HG03045 (cell line): ENCODE measurements around the gene WNT9A.

Experiments
- ATAC-seq: cut with Tn5 transposase; IDR thresholded peaks from one replicate; pipeline ENCODE4 v1.9.1; 2021; ENCODE audit warnings: mild to moderate bottlenecking, moderate library complexity; ENCODE audit not compliant: unreplicated experiment

WNT9A gene

DNA sequence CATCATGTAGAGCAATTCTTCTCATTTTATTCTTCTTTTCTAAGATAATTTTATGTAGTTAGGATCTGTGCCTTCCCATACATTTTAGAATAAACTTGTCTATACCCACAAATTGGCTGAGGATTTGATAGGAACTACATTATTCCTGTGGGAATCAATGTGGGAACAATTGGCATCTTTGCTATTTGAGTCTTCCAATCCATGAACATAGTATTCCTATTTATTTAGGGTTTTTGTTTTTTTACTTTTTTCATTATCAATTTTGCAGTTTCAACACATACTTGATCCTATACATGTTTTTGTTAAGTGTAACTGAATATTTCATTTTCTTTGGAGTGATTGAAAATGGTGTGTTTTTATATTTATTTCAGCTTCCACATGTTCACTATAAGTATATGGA lies 8.1 kb upstream of the WNT9A start:
- no peak for ATAC-seq

DNA sequence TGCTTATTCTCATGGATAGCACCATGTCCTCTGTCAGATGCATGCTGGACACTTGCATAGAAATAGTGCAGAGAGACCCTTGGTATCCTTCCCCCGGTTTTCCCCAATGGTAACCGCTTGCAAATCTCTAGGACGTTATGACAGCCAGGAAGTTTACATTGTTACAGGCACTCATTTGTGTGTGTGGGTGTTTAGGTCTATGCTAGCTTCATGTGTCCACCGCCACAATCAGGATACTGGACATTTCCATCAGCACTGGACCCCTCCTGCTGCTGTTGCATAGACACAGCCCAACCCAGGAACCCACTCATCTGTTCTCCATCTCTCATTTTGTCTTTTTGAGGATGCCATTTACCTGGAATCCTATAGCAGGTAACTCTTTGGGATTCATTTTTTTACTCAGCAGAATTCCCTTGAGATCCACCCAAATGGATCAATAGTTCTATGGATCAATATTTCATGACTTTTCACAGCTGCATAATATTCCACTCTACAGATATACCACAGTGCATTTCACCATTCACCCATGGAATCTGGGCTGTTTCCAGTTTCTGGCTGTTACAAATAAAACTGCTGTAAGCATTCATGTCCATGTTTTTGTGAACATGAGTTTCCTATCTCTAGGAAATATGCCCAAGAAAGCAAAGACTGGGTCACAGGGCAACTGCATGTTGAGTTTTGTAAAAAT lies 6.6 kb upstream of the WNT9A start:
- no peak for ATAC-seq

DNA sequence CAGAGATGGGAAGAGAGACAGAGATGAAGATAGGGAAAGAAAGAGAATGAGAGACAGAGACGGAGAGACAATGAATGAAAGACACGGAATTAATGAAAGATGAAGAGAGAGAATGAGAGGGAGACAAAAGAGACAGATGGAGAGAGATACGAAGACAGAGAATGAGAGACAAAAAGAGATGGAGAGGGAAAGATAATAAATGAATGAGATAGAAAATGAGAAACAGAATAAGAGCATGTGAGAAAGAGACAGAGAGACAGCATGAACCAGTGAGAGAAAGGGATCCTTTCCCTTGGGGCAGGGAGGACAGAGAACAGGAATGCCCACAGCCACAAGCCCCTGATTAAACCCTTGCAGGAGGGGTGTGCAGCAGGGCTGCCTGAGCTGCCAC lies 5.3 kb upstream of the WNT9A start:
- ATAC-seq: no peak

DNA sequence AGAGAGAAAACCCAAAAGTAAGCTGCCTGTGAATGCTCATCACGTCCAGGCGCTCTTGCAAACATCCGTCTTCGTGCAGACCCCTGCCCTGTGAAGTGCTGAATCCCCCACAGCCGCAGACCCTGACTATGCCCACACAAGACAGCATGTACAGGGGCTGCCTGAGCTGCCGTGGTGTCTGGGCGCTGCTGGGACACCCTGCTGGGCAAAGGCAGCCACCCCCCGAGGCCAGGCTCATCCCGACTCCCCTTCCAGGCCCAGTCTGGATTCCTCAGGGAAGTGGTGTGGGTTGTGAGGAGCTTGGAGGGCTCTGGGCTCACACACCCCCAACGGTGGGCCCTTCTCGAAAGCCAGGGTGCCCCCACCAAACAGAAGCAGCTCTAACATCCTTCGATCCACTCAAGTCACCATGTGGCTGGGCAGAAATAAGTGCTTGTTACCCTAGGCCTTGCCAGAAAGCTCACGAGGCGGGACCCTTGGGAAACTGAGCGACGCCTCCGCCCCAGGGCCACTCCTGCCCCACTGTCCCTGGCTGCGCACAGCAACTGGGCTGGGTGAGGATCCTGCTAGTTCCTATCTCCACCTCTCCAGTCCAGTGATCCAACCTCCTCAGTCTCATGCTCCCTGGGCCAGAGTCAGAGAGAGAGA lies 4.8 kb upstream of the WNT9A start:
- ATAC-seq: no peak

DNA sequence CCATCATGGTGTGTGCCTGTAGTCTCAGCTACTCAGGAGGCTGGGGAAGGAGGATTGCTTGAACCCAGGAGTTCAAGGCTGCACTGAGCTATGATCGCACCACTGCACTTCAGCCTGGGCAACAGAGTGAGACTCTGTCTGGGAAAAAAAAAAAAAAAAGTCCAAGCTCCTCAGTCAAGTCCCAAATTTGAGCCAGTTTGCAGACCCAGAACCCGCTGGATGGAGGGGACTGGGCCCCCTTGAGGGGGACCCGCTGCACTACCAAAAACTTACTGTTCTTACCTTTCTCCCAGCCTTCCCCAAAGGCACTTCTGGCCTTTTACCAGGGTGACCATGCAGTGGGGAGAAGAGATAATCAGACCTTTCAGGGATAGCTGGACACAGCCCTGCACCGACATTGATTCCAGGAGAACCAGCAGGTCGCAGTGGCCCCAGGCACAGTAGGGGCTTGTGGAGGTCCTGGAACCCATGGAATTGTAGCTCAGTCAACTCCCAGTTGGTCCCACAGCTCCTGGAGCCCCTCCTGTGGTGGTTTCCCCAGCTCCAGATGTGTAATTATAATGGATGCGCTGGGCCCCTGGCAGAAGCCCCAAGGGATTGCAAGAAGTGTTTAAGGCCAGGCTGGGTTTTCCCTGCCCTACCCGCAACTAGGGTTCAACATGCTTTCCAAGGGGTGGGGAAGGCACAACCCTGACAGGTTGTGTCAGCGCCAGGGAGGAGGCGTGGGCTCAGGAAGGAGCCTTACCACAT lies 4.1 kb upstream of the WNT9A start:
- no peak for ATAC-seq

DNA sequence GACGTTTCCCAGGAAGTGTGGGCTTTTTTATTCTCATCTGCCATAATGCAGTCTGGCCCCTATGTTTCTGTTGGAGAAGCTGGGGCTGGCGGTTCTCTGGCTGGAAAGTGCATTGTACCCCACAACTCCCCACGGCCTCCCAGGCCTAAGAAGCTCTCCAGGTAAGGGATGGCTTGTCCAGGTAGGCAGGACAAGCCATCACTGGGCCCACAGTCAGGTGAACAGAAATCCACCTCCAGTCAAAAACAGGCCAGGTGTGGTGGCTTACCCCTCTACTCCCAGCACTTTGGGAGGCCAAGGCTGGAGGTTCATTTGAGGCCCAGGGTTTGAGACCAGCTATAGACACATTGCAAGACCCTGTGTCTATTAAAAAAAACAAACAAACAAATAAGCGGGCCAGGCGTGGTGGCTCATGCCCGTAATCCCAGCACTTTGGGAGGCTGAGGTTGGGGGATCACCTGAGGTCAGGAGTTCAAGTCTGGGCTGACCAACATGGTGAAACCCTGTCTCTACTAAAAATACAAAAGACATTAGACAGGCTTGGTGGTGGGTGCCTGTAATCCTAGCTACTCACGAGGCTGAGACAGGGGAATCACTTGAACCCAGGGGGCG lies 3.1 kb upstream of the WNT9A start:
- ATAC-seq: no peak

DNA sequence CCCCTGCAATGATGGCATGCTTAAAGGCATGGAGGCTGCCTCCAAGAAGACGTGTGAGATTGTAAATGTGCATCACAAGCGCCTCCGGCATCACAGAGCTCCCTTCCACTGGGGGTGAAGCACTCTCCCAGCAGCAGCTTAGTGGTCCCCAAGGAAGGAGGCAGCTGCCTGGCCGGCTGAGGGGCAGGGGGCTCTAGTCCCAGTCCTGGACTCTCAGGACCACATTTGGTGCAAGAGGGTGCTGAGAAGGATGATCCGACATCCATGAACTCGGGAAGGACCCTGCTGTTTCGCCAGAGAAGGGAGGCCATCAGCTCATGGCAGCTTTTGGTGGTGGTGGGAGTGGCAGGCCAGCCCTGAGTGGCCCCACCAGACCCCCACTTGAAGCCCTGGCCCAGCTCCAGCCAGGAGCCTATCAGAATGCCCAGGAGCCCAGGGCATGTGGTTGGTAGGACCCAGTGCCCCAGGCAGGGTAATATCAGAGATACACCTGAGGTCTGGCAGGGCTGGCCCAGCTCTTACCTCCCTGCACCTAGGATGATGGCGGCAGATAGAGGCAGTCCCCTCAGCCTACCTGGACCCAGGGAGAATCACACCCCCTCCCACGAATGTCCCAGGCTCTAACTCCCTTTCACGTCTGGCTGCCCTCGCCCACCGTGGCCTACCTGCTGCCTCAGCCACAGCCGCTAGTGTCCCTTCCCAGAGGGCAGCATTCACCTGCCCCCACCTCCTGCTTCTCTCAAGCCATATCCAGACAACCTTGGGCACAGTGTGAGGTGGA lies 2.4 kb upstream of the WNT9A start:
- ATAC-seq: no peak

DNA sequence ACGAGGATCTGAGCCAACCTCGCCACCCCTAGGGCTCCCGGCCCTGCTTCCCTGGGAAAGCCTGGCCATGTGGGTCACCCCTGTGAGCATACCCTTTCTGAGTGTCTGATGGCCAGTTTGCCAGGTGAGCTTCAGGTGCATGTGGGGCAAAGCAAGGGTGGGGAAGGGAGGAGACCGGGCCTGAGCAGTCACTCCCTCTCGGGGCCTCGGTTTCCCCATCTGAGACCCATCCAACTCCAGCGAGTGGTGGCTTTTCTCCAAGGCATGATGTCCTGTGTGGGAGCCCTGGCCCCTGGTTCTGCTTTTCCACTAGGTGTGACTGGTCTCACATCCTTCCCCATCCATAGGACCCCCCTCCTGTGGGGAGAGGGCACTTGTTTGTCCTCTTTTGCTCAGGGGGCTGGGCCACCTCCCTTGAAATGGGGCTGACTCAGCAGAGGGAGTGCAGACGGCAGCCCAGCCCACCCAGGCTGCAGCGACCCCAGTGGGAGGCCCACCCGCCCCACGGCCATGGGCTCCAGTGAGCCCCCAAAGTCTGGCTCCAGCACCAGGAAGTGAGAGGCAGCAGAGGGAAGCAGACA lies 1.7 kb upstream of the WNT9A start:
- ATAC-seq: no peak

DNA sequence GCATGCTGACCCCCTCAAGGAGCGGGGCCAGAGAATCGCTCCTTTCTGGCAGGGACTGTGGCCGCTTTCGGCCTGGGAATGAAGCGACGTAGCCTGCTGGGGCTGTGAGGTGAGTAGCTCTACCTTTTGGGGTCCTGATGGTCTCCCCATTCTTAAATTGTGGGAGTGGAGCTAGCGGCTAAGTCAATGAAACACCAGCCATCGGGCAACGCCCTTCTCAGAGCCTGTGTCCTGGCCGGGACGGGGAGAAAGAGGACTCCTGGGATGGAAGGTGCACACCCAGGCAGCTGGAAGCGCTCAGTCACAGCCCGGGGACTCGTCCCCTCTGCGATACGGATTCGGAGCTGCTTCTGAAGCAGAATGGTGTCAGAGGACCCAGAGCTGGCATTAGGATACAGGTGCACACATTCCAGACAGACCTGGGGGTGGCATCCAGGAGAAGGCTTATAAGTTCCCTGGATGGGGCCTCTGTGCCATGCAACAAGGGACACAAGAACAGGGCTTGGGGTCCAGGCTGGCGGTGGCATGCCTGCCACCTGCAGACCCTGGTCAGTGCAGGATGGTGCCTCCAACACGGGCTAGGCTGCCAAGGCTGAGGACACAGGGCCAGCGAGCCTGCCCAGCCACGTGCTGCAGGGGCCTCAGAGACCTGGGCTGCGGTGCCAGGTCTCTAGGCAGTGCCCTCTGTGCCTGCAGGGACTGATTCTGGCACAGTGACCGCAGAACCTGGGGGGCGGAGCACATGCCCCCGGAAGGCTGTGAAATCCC lies 945 bp upstream of the WNT9A start:
- no peak for ATAC-seq

DNA sequence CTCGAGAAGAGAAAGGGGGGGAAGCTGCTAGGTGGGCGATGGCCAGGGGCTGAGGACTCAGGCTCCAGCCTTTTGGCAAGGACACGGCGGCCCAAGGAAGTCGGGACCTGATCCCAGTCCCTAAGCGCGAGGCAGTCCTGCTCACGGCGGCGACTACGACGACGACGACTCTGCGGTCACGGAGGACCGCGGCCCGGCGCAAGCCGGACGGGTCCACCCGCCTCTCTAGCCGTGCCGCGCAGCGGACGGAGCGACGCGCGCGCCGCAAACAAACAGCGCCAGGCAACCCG lies 401 bp downstream of the WNT9A start:
- ATAC-seq: no peak

DNA sequence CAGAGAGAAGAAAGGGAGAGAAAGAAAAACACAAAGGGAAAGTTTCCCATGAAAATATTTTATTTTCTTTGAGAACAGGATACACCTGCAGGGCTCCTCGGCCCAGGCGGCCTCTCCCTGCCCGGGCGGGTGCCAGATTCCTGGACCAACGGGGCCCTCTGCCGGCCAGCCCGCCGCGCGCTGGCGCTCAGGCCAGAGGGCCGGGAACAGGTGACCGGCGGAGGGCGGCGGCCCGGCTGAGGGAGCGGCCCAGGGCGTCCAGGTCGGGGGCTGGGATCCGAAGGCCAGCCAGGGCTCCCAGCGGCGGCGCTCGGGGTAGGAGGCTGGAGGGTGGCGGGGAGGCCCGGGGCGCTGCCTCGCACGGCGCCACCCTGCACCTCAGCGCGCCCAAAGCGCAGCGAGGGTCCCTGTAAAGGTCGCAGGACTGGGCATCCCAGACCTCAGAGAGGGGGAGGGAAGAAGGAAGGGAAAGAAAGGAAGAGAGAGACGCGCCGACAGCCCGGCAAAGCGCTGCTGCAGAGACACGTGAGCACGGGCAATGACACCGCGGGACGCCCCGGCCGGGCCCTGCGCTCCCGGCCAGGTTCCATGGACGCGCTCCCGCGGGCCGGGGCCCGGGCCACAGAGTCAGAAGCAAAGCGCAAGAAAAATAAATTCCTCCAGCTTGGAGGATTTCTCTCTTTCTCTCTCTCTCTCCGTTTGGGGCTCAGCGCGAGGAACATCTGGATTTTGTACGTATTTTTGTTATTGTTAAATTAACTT lies 927 bp downstream of the WNT9A start:
- no peak for ATAC-seq

DNA sequence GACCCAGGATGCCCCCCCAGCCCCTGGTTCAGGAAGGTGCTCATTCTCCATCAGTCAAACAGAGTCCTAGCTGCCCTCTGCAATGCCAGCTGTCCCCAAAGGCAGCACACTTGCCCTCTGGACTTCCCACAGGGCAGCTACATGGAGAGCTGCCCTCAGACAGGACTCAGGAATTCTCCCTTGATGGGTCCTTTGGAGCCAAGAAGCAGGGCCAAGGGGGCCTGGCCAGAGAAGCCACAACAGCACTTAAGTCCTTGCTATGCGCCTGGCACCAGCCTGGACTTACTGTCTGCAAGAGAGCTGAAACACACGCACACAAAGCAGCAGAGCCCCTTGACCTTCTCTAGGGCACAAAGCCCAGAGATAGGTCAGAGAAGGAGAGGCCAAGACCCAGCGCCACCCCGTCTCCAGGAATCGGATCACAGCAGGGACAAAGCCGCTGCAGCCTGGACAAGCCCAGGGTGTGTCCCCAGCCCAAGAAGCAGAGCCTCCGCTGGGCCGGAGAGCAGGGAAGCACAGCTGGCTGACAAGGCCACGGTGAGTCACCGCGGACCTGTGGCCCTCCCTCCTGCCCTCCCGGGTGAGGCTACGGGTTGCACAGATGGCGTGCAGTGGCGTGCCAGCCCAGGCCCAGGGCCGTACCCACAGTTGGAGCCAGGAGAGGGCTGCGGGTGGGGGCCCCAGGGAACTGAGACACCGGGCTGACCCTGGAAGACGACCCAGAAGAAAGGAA lies 1.7 kb downstream of the WNT9A start:
- ATAC-seq: no peak

DNA sequence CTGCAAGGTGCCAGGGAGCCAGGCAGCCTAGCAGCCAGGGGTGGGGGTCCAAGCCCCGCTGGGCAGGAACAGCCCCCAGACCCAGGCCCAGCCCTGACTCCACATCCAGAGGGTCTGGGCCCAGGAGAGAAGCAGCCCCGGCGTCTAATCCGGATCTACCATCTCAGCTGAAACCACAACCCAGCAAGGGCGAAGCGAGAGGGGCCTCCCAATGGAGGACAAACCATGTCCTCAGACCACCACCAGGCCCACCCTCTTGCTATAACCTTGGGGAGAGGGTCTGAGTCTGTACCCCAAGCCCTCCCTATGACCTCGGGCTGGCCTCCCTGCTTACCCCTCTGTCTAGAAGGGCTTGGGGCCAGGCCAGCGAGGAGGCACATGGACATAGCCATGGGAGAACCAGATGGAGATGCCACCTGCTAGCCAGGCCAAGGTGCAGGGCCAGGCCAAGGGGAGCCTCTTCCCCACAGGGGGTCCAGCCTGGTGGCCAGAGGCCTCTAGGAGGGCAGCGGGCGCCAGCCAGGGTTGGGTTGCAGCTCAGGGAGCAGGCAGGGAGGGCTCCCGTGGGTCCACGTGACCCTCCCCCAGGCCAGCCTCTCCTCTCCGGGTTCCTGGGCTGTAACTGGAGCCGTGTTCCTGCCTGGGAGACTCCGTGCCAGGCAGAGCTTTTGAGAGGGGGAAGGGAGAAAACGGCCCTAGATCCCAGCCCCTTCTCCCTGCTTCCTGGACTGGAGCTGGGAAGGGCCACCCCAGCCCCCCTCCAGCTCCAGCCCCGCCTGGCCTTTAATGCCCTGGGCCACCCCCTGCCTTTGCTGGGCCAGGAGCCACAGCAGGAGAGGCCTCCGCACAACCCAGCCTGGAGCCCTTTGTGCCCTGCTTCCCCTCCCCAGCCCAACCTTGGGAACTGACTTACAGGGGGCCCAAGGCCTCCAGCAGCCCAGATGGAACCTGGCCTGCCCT lies 2.5 kb downstream of the WNT9A start:
- ATAC-seq: no peak

DNA sequence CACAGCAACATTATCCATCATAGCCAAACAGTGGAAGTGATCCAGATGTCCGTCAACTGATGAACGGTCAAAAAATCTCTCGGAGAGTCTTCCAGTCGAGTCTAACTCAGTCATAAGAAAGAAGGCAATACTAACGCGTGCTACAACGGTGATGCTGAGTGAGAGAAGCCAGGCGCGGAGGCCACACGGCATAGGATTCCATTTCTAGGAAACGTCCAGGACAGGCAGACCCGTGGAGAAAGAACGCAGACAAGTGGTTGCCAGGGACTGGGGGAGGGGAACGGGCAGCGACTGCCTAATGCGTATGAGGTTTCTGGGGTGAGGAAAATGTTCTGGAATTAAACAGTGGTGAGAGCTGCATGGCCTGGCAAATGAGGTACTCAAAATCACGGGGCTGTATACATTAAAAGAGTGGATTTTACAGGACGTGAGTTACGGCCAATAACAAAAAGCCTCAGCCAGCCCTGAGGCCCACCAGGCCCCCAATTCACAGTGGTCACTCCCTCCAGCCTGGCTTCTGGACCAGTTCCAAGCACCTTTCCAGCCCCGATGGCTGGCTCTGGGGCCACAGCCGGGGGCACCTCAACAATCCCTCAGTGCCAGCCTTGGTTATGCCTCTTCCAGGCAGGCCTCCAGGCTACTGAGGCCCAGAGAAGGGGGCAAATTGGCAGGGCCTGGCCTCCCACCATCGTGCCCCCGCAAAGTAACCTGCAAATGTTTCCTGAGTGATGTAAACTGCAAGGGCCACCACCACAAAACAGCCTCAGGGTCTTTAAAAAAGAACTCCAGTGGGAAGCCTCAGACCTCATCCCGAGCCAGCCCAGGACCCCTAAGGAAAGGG lies 3.4 kb downstream of the WNT9A start:
- ATAC-seq: no peak

DNA sequence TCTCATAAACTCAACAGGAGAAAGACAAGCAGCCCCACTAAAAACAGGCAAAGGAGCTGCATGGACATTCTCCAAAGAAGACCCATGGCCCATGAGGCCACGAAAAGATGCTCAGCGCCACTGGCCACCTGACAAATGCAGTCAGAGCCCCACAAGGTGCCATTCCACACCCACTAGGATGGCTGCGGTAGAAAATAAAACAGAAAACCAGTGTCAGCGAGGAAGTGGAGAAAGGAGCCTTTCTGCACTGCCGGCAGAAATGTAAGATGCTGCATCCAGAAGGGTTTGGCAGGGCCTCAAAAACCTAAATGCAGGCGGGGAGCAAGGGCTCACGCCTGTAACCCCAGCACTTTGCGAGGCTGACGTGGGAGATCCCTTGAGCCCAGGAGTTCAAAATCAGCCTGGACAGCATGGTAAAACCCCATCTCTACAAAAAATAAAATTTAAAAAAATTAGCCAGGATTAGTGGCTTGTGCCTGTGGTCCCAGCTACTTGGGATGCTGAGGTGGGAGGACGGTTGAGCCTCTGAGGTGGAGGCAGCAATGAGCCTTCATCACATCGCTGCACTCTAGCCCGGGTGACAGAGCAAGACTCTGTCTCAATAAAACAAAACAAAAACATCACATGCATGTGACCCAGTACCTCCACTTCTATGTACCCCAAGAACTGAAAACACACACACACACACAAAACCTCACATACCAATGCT lies 4.2 kb downstream of the WNT9A start:
- no peak for ATAC-seq

DNA sequence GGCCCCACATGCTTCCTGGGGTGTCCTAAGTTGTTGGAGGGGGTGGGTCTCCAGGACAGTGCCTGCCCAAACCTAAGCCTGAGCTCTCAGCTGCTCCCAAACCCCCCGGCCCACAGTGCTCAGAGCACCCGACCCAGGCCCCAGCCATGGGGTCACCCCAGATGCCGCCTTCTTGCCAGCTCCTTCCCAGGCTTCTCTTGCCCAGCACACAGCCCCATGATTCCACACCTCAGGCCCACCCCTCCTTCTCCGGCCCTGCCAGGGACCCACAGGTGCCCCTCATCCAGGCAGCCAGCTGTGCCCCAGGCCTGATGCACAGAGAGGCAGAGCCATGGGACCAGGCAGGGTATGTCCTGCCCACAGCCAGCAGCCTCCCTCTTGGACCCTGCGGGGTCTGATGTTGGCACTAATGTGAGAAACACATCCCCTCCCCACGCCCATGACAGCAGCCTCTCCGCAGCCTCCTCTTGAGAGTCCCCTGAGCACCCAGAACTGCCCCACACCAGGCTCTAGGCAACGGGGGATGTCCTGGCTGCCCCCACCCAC lies 4.9 kb downstream of the WNT9A start:
- ATAC-seq: no peak
